ENCODE measurements around the gene TMEM51.

Gene TMEM51

GRCh38 chr1:15222653-15223303, 69.2 kb downstream of the TMEM51 start:
- DNase-seq, result peak; percentile 16

- no peak for DNase-seq
These were observed 70.8 kb downstream of the TMEM51 start for GRCh38 chr1:15224259-15224869.

GRCh38 chr1:15224974-15225373, 71.4 kb downstream of the TMEM51 start:
- no peak for DNase-seq

- DNase-seq, result no peak
These were observed 71.9 kb downstream of the TMEM51 start for GRCh38 chr1:15225461-15225860.

GRCh38 chr1:15226388-15227255, 73.1 kb downstream of the TMEM51 start:
- DNase-seq, result no peak

- DNase-seq, result no peak
These were observed 76.2 kb downstream of the TMEM51 start for GRCh38 chr1:15229707-15230131.

- no peak for DNase-seq
These were observed 78.2 kb downstream of the TMEM51 start for GRCh38 chr1:15231714-15232201.

- DNase-seq, result no peak
These were observed 80.1 kb downstream of the TMEM51 start for GRCh38 chr1:15233689-15234088.

GRCh38 chr1:15236321-15236721, 82.8 kb downstream of the TMEM51 start:
- no peak for DNase-seq

GRCh38 chr1:15236746-15237145, 83.2 kb downstream of the TMEM51 start:
- no peak for DNase-seq

- no peak for DNase-seq
These were observed 85.2 kb downstream of the TMEM51 start for GRCh38 chr1:15238789-15239188.

GRCh38 chr1:15242766-15243165, 89.2 kb downstream of the TMEM51 start:
- no peak for DNase-seq

GRCh38 chr1:15243275-15244043, 89.9 kb downstream of the TMEM51 start:
- no peak for DNase-seq

GRCh38 chr1:15244813-15245212, 91.3 kb downstream of the TMEM51 start:
- no peak for DNase-seq

- no peak for DNase-seq
These were observed 92.2 kb downstream of the TMEM51 start for GRCh38 chr1:15245593-15246360.

- peak; percentile 82 for DNase-seq
These were observed 93.5 kb downstream of the TMEM51 start, which contains the start of gene FHAD1 for GRCh38 chr1:15246960-15247614. Gene FHAD1 (plus strand): TSS chr1:15247223. CDS start chr1:15251785, 4,562 bp downstream.

- DNase-seq, result no peak
These were observed 94.7 kb downstream of the TMEM51 start for GRCh38 chr1:15248216-15248615.

- DNase-seq, result peak; percentile 74
These were observed 95.5 kb downstream of the TMEM51 start for GRCh38 chr1:15249081-15249480.

GRCh38 chr1:15251857-15252835, 98.6 kb downstream of the TMEM51 start:
- DNase-seq, result no peak

- DNase-seq, result no peak
These were observed 101.0 kb downstream of the TMEM51 start for GRCh38 chr1:15254559-15254958.

All from activated effector memory CD4-positive, alpha-beta T cell treated with anti-CD3 and anti-CD28 coated beads, Interleukin-2, amount 50 U/mL, for 16 hours (primary cell).